Measurements from ENCODE around the gene ESRP2.

Gene ESRP2

DNA sequence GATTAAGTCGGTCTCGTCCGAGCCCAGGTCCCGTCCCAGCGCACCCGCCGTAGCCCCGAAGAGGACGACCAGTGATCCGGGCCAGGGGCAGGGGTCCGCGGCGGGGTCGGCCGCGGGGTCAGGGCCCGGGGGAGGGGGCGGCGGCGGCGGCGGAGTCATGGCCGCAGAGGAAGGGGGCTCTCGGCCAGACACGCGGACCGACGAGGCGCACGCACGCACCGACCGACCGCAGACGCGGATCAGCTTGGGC, at the start of gene ESRP2:
TSS of gene ESRP2 (minus strand) at position 241 of the 250 bp plus-strand sequence. CDS start at position 159, 82 bp downstream.
- DNase-seq: no peak

DNA sequence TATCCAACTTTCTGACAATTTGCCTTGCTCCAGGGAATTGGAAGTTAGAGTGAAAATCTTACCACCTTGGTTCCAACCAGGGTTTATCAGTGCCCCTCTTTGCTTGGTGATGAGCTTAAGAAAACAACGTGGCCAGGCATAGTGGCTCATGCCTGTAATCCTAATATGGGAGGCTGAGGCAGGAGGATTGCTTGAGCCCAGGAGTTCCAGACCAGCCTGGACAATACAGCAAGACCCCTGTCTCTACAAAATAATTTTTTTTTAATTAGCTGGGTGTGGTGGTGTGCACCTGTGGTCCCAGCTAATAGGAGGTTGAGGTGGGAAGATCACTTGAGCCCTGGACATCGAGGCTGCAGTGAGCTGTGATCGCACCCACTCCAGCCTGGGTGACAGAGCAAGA, 49.8 kb upstream of the ESRP2 start:
- DNase-seq: no peak

DNA sequence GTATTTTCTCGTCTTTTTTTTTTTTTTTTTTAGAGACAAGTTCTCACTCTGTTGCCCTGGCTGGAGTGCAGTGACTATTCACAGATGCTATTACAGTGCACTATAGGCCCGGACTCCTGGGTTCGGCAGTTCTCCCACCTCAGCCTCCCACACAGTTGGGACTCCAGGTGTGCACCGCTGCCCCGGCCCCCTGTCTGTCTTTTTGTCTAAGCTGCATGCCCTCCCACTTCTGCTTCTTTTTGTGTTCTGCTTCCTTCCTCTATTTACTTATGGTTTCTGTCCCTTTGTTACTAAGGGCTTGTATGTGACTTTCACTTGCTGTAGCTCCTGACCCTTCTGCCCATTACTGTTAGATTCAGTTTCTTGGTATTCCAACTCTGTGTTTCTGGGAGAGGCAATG, 48.9 kb upstream of the ESRP2 start:
- DNase-seq: no peak

DNA sequence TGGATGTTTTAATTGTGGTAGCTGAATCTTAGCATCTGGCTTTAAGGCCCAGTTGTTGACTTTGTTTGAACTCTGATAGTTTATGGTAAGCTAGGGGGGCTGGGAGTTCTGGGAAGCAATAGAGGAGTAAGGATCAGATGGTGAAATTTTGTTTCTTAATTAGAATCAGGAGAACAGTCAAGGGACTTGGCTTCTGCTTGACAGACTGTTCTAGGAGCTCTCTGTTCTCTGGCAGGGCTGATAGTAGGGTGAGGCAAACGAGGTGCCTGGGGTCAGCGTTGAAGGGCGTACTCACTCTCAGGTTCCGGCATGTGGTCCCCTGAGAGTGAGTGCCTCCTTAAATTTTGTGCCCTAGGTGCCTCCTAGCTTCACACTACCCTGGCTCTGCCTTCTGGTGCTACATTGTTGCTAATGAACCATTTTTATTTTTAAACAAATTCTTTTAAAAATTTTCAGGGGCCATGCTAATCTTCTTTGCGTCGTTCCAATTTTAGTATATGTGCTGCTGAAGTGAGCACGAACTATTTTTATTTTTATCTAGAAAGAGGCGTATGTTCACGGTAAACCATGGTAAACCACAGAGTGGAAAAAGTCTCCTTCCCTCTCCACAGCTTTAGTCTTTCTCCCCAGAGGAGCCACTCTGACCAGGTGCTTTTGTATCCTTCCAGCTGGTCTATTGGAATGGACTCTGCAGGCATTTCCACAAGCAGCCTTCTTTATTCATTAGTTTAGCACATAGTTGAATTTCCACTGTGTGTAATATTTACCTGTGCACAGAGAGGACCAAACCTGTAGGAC, 48.1 kb upstream of the ESRP2 start:
- no peak for DNase-seq

DNA sequence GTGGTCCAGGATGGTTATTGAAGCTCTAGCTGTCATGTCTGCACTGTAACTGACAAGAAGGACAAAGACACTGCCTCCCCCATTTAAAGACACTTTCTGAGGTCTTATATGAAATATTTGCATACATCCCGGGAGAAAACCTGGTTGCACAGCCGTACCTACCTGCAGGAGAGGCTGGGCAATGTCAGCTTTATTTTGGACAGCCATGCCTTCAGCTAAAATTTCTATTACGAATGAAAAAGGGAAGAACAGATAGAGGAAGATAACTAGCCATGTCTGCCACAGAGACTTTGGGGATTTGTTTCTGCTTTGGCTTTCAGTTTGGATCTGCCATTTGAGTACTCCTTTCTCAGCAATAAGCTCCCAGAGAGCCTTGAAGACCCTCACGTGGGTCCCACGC, 47.4 kb upstream of the ESRP2 start:
- no peak for DNase-seq

DNA sequence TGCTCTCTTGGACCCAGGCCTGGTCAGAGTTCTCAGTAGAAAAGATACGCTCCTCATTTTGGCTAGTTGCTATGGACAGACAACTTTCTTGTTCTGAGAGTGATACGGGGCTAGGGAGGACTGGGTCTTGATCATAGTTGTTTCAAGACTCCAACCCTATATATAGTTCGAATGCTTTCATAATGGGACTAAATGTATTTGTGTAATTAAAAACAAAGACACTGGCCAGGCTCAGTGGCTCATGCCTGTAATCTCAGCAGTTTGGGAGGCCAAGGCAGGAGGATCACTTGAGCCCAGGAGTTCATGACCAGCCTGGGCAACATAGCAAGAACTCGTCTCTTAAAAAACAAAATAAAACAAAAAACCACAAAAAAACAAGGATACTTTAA, 46.1 kb upstream of the ESRP2 start:
- DNase-seq: no peak

DNA sequence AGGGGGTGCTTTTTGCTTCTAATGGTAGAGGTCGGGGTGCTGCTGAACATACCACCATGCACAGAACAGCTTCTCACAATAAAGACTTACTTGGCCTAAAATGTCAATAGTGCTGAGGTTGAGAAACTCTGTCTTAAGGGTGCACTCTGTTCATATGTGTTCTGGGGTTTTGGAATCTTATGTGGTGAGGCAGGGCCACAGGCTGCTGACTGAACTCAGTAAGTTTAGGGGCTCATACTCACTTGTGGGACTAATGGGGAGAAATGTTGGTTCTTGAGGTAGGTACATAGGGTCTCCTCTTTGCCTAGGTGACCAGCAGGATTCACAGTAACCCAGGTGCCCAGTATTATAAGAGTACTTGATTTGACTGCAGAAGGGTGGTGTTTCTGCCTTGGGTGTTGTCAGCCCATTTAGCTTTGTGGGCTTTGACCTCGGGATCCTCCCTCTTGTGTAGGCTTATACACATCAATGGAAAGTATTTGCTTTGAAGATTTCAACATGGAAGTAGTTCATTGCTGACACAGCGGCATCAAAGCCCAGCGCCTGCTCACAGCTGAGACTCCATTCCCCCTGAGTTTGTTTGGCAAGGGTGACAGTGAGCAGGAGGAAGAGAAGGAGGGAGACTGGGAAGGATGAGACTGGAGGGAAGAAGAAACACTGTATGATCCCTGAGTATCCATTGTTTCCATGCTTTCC, 45.6 kb upstream of the ESRP2 start:
- no peak for DNase-seq

DNA sequence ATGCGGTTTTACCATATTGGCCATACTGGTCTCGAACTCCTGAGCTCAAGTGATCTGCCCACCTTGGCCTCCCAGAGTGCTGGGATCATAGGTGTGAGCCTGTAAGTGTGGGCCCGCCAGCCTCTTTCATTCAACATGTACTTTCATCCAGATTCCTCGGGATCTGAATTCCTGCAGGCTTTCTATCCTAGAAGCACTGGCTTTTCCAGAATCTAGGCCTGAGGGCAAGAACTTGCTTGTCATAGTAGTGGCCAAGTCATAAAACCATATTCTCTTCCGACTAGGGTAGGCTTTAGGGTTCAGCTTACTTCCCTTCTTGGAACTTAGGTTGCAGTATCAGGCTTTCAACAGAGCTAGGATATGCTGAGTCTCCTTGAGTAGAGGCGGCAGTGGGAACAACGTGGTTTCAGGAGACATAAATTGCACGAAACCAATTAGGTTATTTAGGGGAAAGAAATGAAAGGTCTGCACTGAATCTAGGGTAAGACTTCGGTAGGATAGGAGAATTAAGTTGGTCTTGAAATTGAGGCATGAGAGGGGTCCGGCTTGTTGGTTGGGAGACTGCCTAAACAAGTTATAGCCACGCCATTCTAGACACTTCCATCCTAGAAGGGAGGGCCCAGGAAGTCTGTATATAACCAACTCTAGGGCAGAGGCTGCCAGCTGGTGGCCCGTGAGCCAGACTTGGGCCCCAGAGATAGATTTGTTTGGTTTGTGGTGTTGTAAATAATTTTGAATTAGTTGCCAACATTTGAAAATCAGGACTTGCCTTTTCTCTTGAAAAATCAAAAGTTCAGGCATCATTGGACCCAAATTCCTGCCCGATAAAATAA, 44.0 kb upstream of the ESRP2 start:
- DNase-seq: no peak

DNA sequence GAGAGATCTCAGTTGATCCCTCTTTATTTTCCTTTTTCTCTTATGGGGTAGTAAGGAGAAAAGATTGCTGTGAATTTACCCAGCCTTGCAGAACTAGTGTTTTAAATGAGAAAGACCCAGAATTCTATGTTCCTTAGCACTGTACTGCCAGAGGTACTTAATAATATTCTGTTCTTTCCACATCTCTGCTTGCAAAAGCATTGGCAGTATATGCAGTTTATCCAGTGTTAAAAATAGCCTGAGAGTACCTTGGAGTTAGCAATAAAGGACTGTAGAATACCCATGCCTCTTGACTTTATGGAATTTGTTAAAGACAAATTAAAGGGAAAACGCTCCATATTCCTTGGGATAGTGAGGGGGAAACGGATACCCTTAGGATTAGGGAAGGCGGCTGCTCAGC, 40.3 kb upstream of the ESRP2 start:
- DNase-seq: no peak

DNA sequence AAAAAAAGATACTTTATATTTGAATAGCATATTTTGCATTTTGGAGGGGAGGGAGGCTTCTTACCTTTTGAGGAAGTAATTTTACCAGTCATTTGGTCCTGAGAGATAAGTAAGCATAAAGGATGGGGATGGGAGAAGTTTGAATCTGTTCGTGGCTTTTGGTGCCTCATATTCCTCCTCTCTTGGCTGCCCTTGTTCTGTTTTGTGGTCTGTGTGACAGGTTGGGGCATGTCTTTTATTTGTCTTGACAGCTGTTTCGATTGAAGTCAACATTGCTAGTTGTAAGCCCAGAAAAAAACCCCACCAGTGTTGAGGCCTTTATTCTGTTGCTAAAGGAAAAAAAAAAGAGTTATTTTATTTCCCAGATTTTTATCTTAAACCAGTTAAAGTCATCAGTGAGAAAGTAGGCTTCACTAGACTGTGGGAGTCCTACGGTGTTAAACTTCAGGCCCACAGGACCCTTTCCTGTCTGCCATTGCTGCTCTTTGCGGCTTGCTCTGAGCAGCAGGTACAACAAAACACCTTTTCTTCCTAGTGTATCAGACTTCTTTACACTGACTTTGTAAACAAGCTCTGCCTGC, 39.8 kb upstream of the ESRP2 start:
- DNase-seq: no peak

DNA sequence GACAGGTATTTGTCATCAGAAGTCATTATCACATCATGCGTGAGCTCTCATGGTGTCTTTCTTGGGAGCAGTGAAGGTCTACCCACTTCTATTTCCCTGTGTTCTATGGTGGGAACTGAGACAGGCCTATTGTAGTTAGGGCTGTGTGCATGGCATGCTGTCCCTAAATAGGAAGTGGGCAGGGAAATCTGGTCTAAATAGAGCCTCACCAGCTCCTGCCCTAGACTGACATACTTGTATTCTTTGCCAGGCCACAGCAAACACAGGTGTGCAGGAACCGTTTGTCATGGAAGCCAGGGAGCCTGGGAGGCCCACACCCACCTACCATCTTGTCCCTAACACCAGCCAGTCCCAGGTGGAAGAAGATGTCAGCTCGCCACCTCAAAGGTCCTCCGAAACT, 38.5 kb upstream of the ESRP2 start:
- no peak for DNase-seq

DNA sequence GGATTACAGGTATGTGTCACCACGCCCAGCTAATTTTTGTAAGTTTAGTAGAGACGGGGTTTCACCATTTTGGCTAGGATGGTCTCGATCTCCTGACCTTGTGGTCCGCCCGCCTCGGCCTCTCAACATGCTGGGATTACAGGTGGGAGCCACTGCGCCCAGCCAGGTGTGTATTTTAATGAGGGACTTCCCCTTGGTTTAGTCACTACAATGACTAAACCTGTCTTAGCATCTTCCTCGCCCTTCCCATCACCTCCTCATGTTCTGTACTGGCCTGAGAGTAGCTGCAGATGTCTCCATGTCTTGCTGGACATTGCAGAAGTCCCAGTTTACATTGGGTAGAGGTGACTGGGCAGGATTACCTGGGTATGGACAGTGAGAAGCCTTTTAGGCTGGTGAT, 38.0 kb upstream of the ESRP2 start:
- no peak for DNase-seq

DNA sequence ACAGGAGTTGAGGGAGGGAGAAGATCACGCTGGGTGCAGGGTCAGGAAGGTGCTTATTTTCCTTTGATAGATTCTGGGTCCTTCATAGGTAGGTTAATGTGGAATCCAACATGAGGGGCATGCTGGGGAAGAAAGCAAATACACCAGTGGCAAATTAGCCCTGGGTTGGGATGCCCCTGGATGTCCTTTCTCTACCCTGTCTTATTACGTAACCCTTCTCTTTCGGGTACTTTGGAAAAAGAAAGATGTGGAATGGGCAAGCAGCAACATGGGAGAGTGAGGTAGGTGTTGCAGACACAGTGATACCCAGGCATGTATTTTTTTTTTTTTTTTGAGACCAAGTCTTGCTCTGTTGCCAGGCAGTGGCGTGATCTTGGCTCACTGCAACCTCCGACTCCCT, 37.5 kb upstream of the ESRP2 start:
- no peak for DNase-seq

DNA sequence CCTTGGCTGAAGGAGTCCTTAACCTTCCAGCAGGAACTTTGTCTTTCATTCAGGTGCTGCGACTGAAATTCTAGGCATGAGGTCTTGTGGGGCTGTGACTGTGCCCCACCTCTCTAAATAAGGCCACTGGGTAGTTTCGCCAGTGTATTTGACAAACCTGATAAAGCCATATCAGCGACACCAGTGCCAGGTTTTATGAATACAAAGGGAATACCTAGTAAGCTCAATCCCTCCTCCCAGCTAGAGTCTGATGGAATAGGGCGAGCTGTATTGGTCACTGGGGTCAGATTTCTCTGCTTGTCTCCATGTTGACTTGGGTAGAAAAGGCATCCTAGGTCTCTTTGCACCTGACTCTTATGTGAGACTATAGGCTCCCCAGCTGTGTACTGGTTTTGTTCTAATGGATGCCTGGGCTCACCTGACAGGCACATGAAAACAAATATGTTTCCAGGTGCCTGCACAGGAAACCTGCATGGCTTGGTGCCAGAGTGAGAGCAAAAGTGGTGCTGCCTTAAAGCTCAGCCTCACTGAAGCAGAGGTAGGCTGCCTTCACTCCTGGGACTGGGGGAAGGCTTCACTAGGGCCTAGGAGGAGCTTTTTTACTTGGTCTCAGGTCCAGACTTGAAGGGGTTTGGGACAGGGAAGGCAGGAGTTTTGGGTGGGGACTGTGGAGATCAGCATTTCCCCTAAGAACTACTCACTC, 36.7 kb upstream of the ESRP2 start:
- no peak for DNase-seq

DNA sequence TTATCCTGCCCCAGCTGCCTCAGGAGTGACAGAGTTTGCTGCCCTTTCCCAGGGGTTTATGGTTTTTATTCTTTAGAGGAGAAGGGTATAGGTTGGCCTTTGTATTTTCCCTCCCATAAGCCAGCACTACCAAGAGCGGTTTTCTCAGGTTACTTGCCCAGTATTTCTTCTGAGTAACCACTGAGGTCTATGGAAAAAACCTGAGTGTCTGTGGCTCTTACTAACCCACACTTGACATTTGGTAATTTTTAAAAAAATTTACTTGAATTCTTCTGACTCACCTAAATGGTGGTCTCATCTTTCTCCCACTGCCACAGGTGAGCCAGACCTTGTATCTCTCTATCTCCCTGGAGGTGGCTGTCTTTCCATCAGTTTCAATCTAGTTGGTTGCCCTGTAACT, 34.4 kb upstream of the ESRP2 start:
- DNase-seq: no peak

DNA sequence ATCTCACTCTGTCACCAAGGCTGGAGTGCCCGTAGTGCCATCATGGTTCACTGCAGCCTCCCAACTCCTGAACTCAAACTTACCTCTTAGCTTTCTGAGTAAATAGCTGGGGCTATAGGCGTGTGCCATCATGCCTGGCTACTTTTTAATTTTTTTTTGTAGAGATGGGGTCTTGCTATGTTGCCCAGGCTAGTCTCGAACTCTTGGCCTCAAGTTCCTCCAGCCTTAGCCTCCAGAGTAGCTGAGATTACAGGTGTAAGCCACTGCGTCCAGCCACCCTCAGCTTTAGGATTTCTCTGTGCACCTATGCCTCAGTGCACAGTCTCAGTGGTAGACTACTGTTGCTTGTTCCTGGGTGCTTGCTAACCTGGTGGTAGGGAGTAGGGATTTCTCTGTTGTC, 33.9 kb upstream of the ESRP2 start:
- no peak for DNase-seq

DNA sequence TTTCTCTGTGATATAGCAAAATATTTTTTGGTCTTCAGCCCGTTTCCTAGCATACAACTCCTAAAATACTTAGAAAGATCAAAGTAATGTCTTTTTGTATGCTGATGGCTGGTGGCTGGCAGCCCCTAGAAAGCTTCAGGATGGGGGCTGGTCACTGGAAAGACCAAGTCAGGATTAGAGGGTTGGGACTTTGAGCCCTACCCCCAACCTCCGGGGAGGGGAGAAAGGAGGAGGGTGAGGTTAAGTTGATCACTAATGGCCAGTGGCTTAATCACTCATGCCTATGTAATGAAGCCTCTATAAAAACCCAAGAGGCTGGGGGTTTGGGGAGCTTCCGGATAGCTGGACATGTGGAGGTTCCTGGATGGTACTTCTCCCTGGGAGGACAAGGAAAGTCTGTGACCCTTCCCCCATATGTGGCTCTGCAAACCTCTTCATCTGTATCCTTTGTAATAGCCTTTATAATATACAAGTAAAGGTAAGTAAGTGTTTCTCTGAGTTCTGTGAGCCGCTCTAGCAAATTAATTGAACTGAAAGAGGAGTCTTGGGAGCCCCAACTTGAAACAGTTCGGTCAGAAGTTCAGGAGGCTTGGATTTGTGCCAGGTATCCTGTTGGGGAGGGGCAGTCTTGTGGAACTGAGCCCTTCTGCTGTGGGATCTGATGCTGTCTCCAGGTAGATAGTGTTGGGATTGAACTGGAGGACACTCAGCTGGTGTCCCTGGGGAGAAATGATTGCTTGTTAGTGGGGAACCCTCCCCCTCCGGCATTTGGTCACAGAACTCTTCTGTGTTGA, 31.9 kb upstream of the ESRP2 start:
- no peak for DNase-seq

DNA sequence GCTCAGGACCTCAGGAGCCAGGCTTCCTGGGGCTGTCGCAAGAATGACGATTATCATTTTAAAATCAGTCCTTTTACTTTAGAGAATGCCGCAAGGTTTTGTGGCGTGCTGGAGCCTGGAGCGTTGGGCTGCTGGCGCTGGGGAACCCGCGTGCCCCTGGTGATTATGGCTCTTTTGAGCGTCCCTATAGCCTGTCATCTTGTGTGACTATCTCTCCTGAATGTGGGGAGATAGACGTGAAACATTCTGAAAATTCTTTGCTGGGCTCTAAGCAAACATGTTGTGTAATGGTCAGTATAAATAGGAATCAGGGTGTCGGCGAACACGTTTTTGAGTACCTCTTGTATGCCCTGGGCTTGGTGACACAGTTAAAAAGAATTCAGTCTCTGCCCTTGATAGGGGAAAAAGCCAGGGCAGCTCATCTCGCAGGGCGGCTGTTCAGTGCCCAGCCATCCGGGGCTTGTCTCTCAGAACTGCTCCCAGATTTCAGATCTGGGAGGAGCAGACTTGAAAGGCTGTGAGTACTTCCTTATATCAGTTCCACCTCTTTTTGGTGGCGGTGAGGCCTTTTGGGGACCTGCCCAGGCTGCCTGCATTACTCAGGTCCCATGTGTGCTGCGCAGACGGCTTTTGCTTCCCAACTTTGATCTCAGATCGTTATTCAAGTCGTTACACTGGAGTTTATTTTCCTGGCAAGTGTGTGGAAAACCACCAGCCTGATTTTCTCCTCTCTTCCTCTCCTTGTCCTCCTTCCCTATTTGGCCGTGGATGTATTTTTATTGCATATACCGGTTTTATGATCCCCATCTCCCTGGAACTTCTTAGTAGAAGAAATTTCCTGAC, 29.4 kb upstream of the ESRP2 start:
- DNase-seq: no peak

DNA sequence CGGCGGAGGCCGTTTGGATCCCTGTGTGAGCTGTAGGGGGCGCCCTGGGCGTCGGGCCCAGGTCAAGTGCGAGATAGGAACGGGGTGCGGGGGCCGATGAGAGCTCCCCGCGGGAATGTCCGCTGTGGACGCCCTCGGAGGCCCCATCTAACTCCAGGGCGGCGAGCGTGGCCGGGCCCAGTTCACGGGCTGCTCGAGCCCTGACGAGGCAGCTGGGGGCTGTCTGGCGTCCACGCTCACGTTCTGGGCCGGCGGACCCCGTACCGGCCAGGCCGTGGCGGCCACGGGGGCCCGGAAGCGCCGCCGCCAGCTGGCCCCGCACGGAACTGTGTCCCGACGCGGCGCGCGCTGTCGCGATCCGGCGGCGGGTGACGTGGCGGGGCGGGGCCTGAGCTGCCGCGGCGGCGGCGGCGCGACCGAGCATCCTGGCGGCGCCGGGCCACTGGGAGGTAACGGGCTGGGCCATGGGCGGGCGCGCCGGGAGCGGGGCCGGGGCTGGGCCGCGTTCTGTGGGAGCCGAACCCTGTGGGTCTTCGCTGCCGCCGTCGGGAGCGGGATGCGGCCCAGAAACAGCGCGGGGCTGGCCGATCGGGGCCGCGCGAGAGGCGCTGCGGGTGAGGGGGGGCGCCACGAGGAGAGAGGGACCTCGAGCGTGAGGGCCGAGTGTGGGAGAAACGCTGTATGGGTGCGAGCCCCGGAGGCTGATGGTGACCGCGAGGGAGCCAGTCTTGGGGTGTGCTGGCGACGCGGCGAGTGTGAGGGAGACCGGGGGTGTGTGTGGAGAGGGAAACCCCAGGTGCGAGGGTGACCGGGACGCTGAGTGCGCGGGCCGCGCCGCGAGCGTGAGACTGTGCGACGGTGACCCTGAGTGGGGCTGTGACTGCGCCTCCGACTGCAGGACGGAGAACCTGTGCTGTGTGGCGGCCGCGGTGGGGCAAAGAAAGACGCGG, 28.5 kb upstream of the ESRP2 start, which contains the start of gene SLC7A6:
TSS of gene SLC7A6 (plus strand) at position 399 of the 950 bp plus-strand sequence. CDS start 10,201 bp downstream, outside the sequence.
- no peak for DNase-seq

Data from cerebellar nuclear complex (tissue), 1 donor.